Neutrophil (primary cell): ENCODE results near the gene CDH10.

Experiments
- H3K27ac ChIP-seq: fragments of 200-600 bp; sonication (generic); 2 replicates; pipeline ENCODE4 v1.5.1; 2016; ENCODE audit warnings: mild to moderate bottlenecking, moderate library complexity
- H3K27me3 ChIP-seq: fragments of 200-600 bp; sonication (generic); 2 replicates; pipeline ENCODE4 v1.6.0; 2016; ENCODE audit warnings: mild to moderate bottlenecking
- H3K36me3 ChIP-seq: fragments of 200-600 bp; sonication (generic); 2 replicates; pipeline ENCODE4 v1.5.1; 2017
- H3K4me1 ChIP-seq, 2 experiments: fragments of 200-600 bp in 1 of 2; sonication (generic) in 1 of 2; 1 replicate in 1 of 2; 2 replicates in 1 of 2; pipeline versions ENCODE4 v1.5.1 to v1.6.1; 2013 to 2016; ENCODE audit warnings: low read depth in 1 of 2, low read length in 1 of 2, mild to moderate bottlenecking in 1 of 2, moderate library complexity in 1 of 2; ENCODE audit not compliant: control insufficient read depth in 1 of 2, insufficient read depth in 1 of 2
- H3K4me3 ChIP-seq, 2 experiments: fragments of 200-600 bp in 1 of 2; sonication (generic) in 1 of 2; 1 replicate in 1 of 2; 2 replicates in 1 of 2; pipeline ENCODE4 v1.5.1; 2013 to 2016; ENCODE audit warnings: low read depth in 1 of 2, low read length in 1 of 2, mild to moderate bottlenecking in 1 of 2, moderate library complexity in 1 of 2
- H3K9me3 ChIP-seq: fragments of 200-600 bp; sonication (generic); 2 replicates; pipeline ENCODE4 v1.5.1; 2016
- TF ChIP-seq, protein P1 (sequence below): fragments of 200-600 bp; sonication (generic); IDR thresholded peaks from 2 replicates; pipeline ENCODE4 v1.5.1; 2016; ENCODE audit warnings: antibody characterized with exemption

CDH10 gene

DNA sequence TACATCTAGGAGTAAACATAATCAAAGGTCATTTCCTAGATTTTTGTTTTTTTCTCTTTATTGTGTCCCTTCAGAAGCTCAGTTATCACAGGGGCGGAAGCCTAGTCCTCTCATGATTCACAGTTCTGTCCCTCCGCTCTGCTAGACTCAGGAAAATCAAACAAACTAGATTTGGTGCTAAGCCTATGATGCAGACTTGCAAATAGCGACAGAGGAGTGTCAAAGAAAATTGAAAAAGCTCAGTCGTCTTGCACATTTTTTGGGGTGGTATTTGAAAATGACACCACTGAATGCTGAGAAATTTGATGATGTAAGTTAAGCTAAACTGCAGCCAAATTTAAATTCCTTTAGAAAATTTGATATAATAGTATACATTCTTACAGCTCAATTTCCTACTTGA lies 59.0 kb downstream of the CDH10 start:
- no peak overlapping the region for H3K4me3 ChIP-seq
- H3K36me3 ChIP-seq: no peaks in the 10 kb centered on the region
- no peaks in the 10 kb centered on the region for H3K27me3 ChIP-seq
- H3K9me3 ChIP-seq: no peaks in the 10 kb centered on the region
- no peak overlapping the region for H3K27ac ChIP-seq
- TF ChIP-seq, protein P1, sequence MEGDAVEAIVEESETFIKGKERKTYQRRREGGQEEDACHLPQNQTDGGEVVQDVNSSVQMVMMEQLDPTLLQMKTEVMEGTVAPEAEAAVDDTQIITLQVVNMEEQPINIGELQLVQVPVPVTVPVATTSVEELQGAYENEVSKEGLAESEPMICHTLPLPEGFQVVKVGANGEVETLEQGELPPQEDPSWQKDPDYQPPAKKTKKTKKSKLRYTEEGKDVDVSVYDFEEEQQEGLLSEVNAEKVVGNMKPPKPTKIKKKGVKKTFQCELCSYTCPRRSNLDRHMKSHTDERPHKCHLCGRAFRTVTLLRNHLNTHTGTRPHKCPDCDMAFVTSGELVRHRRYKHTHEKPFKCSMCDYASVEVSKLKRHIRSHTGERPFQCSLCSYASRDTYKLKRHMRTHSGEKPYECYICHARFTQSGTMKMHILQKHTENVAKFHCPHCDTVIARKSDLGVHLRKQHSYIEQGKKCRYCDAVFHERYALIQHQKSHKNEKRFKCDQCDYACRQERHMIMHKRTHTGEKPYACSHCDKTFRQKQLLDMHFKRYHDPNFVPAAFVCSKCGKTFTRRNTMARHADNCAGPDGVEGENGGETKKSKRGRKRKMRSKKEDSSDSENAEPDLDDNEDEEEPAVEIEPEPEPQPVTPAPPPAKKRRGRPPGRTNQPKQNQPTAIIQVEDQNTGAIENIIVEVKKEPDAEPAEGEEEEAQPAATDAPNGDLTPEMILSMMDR: no peak
- H3K4me1 ChIP-seq: no peaks in the 10 kb centered on the region

DNA sequence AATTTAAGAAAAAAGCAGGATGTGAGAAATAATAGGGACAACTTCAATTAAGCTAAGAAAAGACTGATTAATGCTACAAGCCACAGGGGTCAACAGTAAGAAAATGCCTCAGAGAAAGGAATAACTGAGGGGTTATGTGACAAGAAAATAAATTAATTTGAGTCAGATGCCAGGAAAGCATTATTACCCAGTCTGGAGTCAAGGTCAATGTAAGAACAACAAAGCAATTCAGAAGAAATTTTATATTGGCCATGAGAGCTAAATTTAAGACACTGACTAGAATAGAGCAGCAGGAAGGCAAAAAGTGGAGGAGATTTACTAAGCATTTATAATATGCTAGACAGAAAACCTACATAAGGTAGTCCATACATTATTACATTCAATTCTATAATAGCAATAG lies 73.5 kb downstream of the CDH10 start:
- Histone ChIP-seq H3K27me3 (no peaks in the 10 kb centered on the region), H3K27ac (no peak overlapping the region), H3K4me3 (no peak overlapping the region), H3K9me3 (no peaks in the 10 kb centered on the region), H3K36me3 (no peaks in the 10 kb centered on the region), H3K4me1 (no peaks in the 10 kb centered on the region)
- TF ChIP-seq, protein P1: no peak

DNA sequence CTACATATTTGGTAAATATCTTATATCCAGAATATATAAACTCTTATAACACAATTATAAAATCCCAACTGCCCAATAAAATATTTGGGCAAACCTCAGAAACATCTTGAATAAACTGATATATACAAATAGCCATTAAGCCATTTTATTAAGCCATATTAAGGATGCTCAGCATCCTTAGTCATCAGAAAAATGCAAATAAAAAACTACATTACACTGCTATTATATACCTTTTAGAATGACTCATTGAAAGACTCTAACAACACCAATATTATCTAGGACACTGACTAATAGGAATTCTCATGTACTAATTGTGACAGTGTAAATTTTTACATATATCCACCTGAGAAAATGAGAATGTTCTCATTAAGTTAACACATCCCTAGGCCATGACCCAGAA lies 77.8 kb downstream of the CDH10 start:
- Histone ChIP-seq H3K27me3 (no peaks in the 10 kb centered on the region), H3K27ac (no peak overlapping the region), H3K9me3 (no peaks in the 10 kb centered on the region), H3K36me3 (no peaks in the 10 kb centered on the region), H3K4me3 (no peak overlapping the region), H3K4me1 (no peaks in the 10 kb centered on the region)
- TF ChIP-seq, protein P1: no peak

DNA sequence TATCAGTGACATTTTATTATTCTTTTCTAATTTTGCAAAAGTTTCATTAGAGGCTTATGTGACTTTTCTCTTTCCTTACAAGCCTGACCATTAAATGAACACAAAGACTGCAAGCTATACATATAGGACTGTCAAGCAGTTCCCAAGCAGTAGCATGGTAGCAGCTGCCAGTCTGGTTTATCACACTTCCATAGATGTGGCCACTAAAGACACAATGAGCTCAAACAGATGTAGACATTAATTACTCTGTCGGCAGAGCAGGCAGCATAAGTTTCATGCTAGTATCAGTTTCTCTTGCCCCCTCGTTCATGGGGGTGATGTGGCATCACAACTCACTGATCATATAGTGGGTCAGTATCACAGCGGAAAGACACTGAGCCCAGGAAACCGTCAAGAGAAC lies 89.5 kb downstream of the CDH10 start:
- no peaks in the 10 kb centered on the region for H3K9me3 ChIP-seq
- H3K36me3 ChIP-seq: no peaks in the 10 kb centered on the region
- H3K4me1 ChIP-seq: peaks cover 0 to 5% of the 10 kb centered on the region in 2 experiments
- no peak overlapping the region for H3K4me3 ChIP-seq
- H3K27ac ChIP-seq: no peak overlapping the region
- TF ChIP-seq, protein P1: no peak
- H3K27me3 ChIP-seq: no peaks in the 10 kb centered on the region

DNA sequence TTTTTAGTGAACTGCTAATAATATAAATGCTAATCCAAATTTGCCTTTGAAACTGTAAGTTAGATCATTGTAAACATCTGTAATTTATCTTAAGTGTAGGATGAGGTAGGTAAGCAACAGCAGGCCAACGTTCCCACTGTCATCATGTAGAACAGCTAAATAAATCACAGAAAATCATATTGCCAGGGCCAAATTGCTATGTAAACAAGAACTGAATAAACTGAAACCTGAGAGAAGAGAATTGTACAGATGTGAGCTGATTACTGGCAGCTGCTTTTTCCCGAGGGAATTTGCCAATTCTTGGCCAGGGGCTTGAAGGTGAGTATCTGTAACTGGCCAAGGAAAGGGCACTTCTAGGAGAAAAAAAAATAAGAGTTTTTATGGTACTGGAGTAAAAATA lies 97.6 kb downstream of the CDH10 start:
- Histone ChIP-seq H3K27ac (no peak overlapping the region), H3K4me1 (no peaks in the 10 kb centered on the region), H3K4me3 (no peak overlapping the region), H3K27me3 (no peaks in the 10 kb centered on the region), H3K36me3 (no peaks in the 10 kb centered on the region), H3K9me3 (no peaks in the 10 kb centered on the region)
- TF ChIP-seq, protein P1: no peak

DNA sequence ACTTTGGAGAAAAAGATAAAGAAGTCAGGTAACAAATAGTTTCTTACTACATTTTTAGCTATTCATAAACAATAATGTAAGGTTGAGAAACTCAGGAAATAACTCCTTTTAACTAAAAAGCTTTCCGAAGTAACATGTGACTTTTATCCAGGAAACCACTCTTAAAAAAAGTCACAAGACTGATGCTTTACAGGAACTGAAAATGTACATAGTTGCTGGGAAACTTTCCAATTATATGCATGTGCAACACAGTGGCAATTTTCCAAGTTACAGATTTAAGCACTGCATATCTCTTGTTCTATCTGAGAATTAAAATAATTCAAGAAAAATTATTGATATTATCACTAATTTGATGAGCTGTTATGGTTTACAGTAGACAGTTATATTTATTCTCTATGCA lies 105.2 kb downstream of the CDH10 start:
- Histone ChIP-seq H3K4me1 (no peaks in the 10 kb centered on the region), H3K36me3 (no peaks in the 10 kb centered on the region), H3K4me3 (no peak overlapping the region), H3K9me3 (no peaks in the 10 kb centered on the region), H3K27ac (no peak overlapping the region), H3K27me3 (no peaks in the 10 kb centered on the region)
- TF ChIP-seq, protein P1: no peak
